Measurements from ENCODE around the gene MYO3B. TPM values are rescaled to one million over a fixed set of nuclear protein-coding genes. Genes with fewer than 3 reads are reported as not detected.

The MYO3B gene
- total RNA-seq, 1 experiment from 2014 or later = 0.50 TPM

DNA sequence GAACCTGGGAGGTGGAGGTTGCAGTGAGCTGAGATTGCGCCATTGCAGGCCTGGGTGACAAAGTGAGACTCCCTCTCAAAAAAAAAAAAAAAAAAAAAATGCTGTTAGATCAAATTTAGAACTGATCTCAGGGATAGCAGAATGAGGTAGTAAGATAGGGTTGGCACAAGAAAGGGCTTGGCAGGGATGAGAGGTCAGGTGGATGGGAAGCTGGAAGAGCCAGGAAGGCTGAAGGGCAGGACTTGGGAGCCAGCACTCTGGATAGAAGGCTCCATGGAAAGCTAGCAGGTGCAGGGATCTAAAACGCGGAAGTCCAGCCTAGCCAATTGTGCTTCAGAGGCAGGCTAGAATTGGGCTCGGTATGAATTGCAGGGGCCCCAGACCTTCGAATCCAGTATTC lies 286.3 kb downstream of the MYO3B start (continued):
- no peak for TF ChIP-seq SOX15 (CRISPR knock-in tag; IDR thresholded peaks at IDR 0.05)

DNA sequence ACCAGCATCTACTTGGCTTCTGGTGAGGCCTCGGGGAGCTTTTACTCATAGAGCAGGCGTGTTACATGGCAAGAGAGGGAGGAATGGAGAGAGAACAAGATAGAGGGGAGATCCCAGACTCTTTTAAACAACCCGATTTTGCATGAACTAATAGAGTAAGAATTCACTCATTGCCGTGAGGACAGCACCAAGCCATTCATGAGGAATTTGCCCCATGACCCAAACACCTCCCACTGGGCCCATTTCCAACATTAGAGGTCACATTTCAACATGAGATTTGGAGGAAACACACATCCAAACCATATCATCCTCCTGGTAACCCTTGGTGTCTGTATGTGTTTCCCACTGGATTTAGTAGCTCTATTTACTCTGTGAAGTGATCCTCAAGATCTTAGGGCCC lies 287.3 kb downstream of the MYO3B start:
- Mint-ChIP-seq H3K27me3 (ENCODE audit: low read depth) (no peaks in the 10 kb centered on the region), H3K27ac (no peak overlapping the region), H3K4me1 (peaks cover 28% of the 10 kb centered on the region), H3K9me3 (peaks cover 9% of the 10 kb centered on the region), H3K36me3 (peaks cover 6% of the 10 kb centered on the region), H3K4me3 (no peak overlapping the region)
- DNase-seq (ENCODE audit: low spot score) = no peak
- POLR2A ChIA-PET = no interaction called here
- ATAC-seq = no peak
- TF ChIP-seq TEAD4 (CRISPR knock-in tag; IDR thresholded peaks at IDR 0.05) (no peak), ZNF317 (CRISPR knock-in tag; IDR thresholded peaks at IDR 0.05; ENCODE audit: borderline replicate concordance, low read depth) (no peak), NR1H2 (CRISPR knock-in tag; IDR thresholded peaks at IDR 0.05) (no peak), ELF4 (CRISPR knock-in tag; IDR thresholded peaks at IDR 0.05; ENCODE audit: low read depth) (no peak)
- TF ChIP-seq, protein P1, sequence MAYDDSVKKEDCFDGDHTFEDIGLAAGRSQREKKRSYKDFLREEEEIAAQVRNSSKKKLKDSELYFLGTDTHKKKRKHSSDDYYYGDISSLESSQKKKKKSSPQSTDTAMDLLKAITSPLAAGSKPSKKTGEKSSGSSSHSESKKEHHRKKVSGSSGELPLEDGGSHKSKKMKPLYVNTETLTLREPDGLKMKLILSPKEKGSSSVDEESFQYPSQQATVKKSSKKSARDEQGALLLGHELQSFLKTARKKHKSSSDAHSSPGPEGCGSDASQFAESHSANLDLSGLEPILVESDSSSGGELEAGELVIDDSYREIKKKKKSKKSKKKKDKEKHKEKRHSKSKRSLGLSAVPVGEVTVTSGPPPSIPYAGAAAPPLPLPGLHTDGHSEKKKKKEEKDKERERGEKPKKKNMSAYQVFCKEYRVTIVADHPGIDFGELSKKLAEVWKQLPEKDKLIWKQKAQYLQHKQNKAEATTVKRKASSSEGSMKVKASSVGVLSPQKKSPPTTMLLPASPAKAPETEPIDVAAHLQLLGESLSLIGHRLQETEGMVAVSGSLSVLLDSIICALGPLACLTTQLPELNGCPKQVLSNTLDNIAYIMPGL (CRISPR knock-in tag; IDR thresholded peaks at IDR 0.05) = no peak
- TF ChIP-seq, protein P2, sequence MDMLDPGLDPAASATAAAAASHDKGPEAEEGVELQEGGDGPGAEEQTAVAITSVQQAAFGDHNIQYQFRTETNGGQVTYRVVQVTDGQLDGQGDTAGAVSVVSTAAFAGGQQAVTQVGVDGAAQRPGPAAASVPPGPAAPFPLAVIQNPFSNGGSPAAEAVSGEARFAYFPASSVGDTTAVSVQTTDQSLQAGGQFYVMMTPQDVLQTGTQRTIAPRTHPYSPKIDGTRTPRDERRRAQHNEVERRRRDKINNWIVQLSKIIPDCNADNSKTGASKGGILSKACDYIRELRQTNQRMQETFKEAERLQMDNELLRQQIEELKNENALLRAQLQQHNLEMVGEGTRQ (CRISPR knock-in tag; IDR thresholded peaks at IDR 0.05) = no peak
- CTCF ChIA-PET = no interaction called here

DNA sequence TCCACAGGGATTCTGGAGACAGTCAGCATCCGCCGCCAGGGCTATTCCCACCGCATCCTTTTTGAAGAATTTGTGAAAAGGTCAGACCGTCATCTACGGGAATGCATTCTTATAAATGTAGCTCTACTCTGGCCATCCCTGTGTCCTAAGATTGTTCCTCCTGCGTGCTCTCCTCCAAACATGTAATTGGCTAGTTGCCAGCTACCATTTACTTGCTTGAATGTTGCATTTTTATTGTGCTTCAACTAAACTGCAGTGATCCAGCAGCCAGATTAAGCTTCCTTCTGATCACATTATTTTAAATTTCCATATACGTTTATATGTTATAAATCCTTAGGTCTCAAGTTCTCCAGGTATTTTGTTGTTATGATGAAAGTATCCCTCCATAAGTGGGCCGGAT lies 288.7 kb downstream of the MYO3B start:
- DNase-seq (ENCODE audit: low spot score) = no peak
- H3K27ac Mint-ChIP-seq = no peak overlapping the region
- TF ChIP-seq TP53 (CRISPR knock-in tag; IDR thresholded peaks at IDR 0.05) (no peak), ZNF121 (CRISPR knock-in tag; IDR thresholded peaks at IDR 0.05) (no peak), NFATC4 (CRISPR knock-in tag; IDR thresholded peaks at IDR 0.05) (no peak), GTF2I (CRISPR knock-in tag; conservative IDR thresholded peaks at IDR 0.05) (no peak), FOXP1 (CRISPR knock-in tag; IDR thresholded peaks at IDR 0.05; ENCODE audit: borderline replicate concordance) (no peak), CREB1 (CRISPR knock-in tag; IDR thresholded peaks at IDR 0.05) (no peak), ELF4 (CRISPR knock-in tag; IDR thresholded peaks at IDR 0.05; ENCODE audit: low read depth) (no peak), HMGA2 (CRISPR knock-in tag; IDR thresholded peaks at IDR 0.05) (no peak), ZNF232 (CRISPR knock-in tag; IDR thresholded peaks at IDR 0.05) (no peak), NR3C1 (CRISPR knock-in tag; conservative IDR thresholded peaks at IDR 0.05; ENCODE audit: low read depth) (no peak), ZNF396 (CRISPR knock-in tag; IDR thresholded peaks at IDR 0.05; ENCODE audit: borderline replicate concordance) (no peak)
- TF ChIP-seq, protein P3, sequence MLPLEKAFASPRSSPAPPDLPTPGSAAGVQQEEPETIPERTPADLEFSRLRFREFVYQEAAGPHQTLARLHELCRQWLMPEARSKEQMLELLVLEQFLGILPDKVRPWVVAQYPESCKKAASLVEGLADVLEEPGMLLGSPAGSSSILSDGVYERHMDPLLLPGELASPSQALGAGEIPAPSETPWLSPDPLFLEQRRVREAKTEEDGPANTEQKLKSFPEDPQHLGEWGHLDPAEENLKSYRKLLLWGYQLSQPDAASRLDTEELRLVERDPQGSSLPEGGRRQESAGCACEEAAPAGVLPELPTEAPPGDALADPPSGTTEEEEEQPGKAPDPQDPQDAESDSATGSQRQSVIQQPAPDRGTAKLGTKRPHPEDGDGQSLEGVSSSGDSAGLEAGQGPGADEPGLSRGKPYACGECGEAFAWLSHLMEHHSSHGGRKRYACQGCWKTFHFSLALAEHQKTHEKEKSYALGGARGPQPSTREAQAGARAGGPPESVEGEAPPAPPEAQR (CRISPR knock-in tag; IDR thresholded peaks at IDR 0.05) = no peak
- TF ChIP-seq, protein P4, sequence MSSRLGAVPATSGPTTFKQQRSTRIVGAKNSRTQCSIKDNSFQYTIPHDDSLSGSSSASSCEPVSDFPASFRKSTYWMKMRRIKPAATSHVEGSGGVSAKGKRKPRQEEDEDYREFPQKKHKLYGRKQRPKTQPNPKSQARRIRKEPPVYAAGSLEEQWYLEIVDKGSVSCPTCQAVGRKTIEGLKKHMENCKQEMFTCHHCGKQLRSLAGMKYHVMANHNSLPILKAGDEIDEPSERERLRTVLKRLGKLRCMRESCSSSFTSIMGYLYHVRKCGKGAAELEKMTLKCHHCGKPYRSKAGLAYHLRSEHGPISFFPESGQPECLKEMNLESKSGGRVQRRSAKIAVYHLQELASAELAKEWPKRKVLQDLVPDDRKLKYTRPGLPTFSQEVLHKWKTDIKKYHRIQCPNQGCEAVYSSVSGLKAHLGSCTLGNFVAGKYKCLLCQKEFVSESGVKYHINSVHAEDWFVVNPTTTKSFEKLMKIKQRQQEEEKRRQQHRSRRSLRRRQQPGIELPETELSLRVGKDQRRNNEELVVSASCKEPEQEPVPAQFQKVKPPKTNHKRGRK (CRISPR knock-in tag; IDR thresholded peaks at IDR 0.05; ENCODE audit: borderline replicate concordance) = no peak
- H3K9me3 Mint-ChIP-seq = peaks cover 8% of the 10 kb centered on the region
- no peak overlapping the region for H3K4me3 Mint-ChIP-seq
- ChIA-PET POLR2A (no interaction called here), CTCF (no interaction called here)
- no peaks in the 10 kb centered on the region for H3K27me3 Mint-ChIP-seq (ENCODE audit: low read depth)
- no peak for ATAC-seq
- H3K36me3 Mint-ChIP-seq = no peaks in the 10 kb centered on the region; the same call in 1 of the 2 replicates
- H3K4me1 Mint-ChIP-seq = peaks cover 27% of the 10 kb centered on the region

All from WTC11 (cell line).